Psoas muscle (tissue), 8 donors: Measurements from ENCODE around the gene AGPAT2. TPM values are rescaled to one million over a fixed set of nuclear protein-coding genes. Genes with fewer than 3 reads are reported as not detected.

Experiments
- ATAC-seq, 4 donors: fragments of 200-7000 bp; cut with Tn5 transposase; one replicate each; pipeline ENCODE4 v1.9.1; 2020; ENCODE audit warnings: moderate library complexity in 3 of 4, mild to moderate bottlenecking in 2 of 4
- DNase-seq, 2 donors: peaks; one replicate each; pipeline ENCODE4 v3.0.0-alpha.2; 2020
- H3K27ac ChIP-seq: fragments of 200-600 bp; one replicate; pipeline ENCODE4 v1.8.0; 2022
- H3K27me3 ChIP-seq, 3 donors: fragments of 200-600 bp in 1 of 3; one replicate each; pipeline versions ENCODE4 v1.6.1 to v1.8.0; 2013 to 2022; ENCODE audit warnings: low read length in 2 of 3, mild to moderate bottlenecking in 2 of 3, moderate library complexity in 1 of 3; ENCODE audit not compliant: insufficient read depth in 3 of 3
- H3K36me3 ChIP-seq, 2 donors: fragments of 200-600 bp in 1 of 2; one replicate each; pipeline versions ENCODE4 v1.6.1 to v1.8.0; 2013 to 2022; ENCODE audit warnings: low read depth in 1 of 2, mild to moderate bottlenecking in 1 of 2, moderate library complexity in 1 of 2; ENCODE audit not compliant: insufficient read depth in 1 of 2
- H3K4me1 ChIP-seq: fragments of 200-600 bp; one replicate; pipeline ENCODE4 v1.8.0; 2022
- H3K4me3 ChIP-seq: fragments of 200-600 bp; one replicate; pipeline ENCODE4 v1.8.0; 2022; ENCODE audit warnings: mild to moderate bottlenecking
- H3K9me3 ChIP-seq: fragments of 200-600 bp; one replicate; pipeline ENCODE4 v1.8.0; 2022
- WGBS, 3 donors: extraction: QIAGEN DNeasy Blood & Tissue Kit; methylation state at CpG; one replicate each; pipeline versions ENCODE4 v1.1.6 to v1.1.7; 2013; 5-methylcytosine and 5-hydroxymethylcytosine counted together
- intact Hi-C, 2 donors: fragments of 100-400 bp; cut with DNase I; formaldehyde crosslinking; loops; one replicate each; pipeline versions ENCODE4 v1.11.0 to v1.14.2; 2022
- polyA plus RNA-seq, 3 donors: library from polyadenylated mRNA; stranded (reverse); fragments of 200-250 nt; gene quantifications; one replicate each; pipeline ENCODE4 v1.2.3, GENCODE V29; 2013
- total RNA-seq, 4 donors: library from RNA; stranded (reverse); fragmentation: NEBNext Ultra II Directional in 2 of 4; extraction: Animal tissue kit (Norgen Biotek cat#: 25700) in 2 of 4; gene quantifications; one replicate each; pipeline versions ENCODE4 v1.2.1 to v1.2.4, GENCODE V29; 2021 to 2023
- TF ChIP-seq, protein P1 (sequence below): fragments of 200-600 bp; IDR thresholded peaks from one replicate; pipeline ENCODE4 v1.8.0; 2022; ENCODE audit warnings: antibody characterized with exemption
- donor health status: healthy with polysubstance abuse.
- donor health status: DM: no; HTN: no; CAD: no; lungs with moderate emphysema.
- donor health status: Bipolar disorder and iron deficiency.
- donor health status: healthy.
- donor health status: DM: yes; HTN: yes; CAD: no.
- donor health status: DM: no; HTN: no; CAD: no.
- donor health status: DM: no; HTN: no; CAD: no.
- donor health status: DM: yes; HTN: yes; CAD: no.

AGPAT2 gene
- total and polyA plus RNA-seq, 7 donors, result 15.5 to 66.5 (median 41.6) TPM

DNA sequence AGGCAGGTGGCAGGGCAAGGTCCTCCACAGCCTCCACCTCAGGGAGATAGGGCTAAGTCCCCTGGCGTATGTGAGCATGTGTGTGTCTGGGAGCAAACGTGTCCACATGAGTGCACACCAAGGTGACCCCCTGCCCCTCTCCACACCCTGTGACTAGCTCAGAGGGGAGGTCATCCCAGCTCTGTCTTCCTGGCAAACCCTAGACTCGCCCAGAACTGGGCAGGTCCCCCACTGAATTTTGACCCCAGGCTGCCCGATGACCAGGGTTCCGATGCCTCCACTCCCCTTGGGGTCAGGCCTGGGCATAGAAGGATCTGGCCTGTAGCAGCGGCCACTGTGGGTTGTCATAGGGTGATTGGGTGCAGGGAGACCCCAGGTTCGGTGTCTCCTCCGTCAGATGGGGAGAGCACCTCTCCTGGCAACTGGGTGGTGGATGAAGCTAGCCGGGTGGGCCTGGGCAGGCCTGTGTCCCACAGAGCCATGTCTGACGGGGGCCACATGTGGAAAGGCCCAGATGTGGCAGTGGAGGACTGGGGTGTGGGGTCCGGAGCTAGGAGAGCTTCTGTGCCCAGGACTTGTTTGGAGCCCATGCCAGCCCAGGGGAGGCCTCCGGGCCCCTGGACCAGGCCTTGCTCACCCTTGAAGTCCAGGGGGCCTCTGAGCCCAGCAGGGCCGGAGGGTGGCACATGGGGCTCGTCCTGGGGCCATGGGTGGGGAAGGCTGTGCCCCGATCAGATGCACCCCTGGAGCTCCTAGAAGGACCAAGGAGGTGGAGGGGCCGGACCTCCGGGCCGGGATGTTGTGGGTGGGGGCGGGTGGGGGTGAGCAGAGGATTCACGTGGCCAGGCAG is 31.3 kb upstream of the AGPAT2 start:
- Histone ChIP-seq H3K36me3 (peaks cover 0 to 27% of the 10 kb centered on the region in 2 donors), H3K4me1 (peaks cover 9% of the 10 kb centered on the region), H3K9me3 (no peaks in the 10 kb centered on the region), H3K27me3 (peaks cover 0 to 23% (median 8%) of the 10 kb centered on the region in 3 donors), H3K27ac (no peak overlapping the region), H3K4me3 (no peak overlapping the region)
- DNase-seq, result no peak
- peak in 1 of 4 donors; percentile 4 for ATAC-seq
- intact Hi-C loops, result no loop called here
- 67 to 77% (median 73%) methylated on average over 20 of the region's 20 CpGs for WGBS, 3 donors
- TF ChIP-seq, protein P1, sequence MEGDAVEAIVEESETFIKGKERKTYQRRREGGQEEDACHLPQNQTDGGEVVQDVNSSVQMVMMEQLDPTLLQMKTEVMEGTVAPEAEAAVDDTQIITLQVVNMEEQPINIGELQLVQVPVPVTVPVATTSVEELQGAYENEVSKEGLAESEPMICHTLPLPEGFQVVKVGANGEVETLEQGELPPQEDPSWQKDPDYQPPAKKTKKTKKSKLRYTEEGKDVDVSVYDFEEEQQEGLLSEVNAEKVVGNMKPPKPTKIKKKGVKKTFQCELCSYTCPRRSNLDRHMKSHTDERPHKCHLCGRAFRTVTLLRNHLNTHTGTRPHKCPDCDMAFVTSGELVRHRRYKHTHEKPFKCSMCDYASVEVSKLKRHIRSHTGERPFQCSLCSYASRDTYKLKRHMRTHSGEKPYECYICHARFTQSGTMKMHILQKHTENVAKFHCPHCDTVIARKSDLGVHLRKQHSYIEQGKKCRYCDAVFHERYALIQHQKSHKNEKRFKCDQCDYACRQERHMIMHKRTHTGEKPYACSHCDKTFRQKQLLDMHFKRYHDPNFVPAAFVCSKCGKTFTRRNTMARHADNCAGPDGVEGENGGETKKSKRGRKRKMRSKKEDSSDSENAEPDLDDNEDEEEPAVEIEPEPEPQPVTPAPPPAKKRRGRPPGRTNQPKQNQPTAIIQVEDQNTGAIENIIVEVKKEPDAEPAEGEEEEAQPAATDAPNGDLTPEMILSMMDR, result no peak

DNA sequence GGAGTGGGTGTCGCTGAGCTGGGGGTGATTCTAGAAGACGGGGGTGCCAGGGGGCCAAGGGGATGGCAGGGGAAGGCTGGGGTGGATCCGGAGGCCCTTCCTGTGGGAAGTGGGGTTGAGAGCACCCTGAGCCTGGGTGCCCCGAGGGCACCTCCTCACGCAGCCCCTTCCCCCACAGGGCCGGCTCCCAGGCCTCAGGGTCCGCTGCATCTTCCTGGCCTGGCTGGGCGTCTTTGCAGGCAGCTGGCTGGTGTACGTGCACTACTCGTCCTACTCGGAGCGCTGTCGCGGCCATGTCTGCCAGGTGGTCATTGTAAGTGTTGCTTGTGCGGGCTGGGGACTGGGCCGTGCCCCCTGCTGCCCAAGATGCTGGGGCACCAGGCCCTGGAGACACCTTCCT is 30.1 kb upstream of the AGPAT2 start:
- H3K9me3 ChIP-seq, result no peaks in the 10 kb centered on the region
- peaks cover 0 to 34% (median 17%) of the 10 kb centered on the region in 3 donors for H3K27me3 ChIP-seq
- no peak for ATAC-seq
- no peak for DNase-seq
- intact Hi-C loops, result no loop called here
- H3K4me3 ChIP-seq, result no peak overlapping the region
- 67 to 82% (median 71%) methylated on average over 16 of the region's 16 CpGs for WGBS, 3 donors
- no peak overlapping the region for H3K27ac ChIP-seq
- peaks cover 10% of the 10 kb centered on the region for H3K4me1 ChIP-seq
- TF ChIP-seq, protein P1, result no peak
- H3K36me3 ChIP-seq, result peaks cover 0 to 15% of the 10 kb centered on the region in 2 donors

DNA sequence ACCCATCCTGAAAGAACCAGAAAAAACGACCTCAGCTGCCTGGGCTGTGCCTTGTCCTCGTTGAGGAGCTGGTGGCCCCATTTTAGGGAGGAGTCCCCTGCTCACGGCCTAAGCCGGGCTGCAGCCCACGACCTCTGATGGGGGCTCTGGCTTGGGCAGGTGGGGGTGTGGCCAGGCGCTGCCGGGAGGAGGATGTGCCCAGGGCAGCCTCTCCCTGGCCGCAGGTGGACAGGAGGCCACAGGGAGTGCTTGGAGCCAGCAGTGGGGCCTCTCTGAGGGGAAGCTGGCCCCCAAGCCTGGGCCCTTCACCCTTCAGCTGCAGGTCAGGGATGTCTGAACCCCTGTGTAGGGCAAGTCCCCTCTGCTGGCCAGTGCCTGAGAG is 27.6 kb upstream of the AGPAT2 start:
- ATAC-seq (no peak), DNase-seq (no peak)
- Histone ChIP-seq H3K27ac (peak overlapping the region; percentile 30), H3K36me3 (no peaks in the 10 kb centered on the region), H3K27me3 (peaks cover 0 to 46% (median 21%) of the 10 kb centered on the region in 3 donors), H3K4me1 (peaks cover 9% of the 10 kb centered on the region), H3K9me3 (no peaks in the 10 kb centered on the region), H3K4me3 (no peak overlapping the region)
- TF ChIP-seq, protein P1, result no peak
- intact Hi-C loops, result no loop called here
- 40 to 50% (median 48%) methylated on average over 8 of the region's 8 CpGs for WGBS, 3 donors

DNA sequence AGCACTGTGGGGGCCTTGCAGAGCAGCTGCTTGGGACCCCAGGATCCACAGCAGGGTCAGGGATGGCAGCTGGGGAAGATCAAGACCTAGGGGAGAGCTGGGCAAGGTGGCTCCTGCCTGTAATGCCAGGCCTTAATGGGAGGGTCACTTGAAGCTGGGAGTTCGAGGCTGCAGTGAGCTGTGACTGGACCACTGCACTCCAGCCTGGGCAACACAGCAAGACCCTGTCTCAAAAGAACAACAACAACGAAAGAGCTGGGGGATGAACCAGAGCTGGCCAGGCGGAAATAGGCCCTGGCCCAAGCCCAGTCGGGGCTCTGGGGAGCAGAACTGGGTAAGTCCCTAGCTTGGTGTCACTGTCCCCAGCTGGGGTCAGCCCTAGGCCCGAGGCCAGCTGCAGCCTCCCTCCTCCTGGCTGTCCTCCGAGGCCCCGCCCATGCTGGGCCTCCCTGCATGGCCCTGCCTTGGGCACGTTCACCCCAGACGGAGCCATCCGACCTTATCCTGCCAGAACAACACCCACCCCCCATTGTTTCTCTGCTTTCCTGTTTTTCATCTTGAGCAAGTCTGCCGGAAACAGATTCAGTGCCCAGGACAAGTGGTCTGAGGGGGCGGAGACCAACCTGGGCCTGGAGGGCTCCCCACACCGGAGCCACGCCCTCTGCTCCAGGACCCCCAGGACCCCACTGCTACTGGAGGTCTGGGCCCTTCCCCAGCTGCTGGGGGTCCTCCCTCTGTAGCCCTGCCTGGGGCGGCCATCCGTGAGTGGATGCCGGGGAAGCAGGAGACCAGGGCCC is 27.0 kb upstream of the AGPAT2 start:
- peak in 1 of 2 donors; percentile 68 for DNase-seq
- Histone ChIP-seq H3K9me3 (no peaks in the 10 kb centered on the region), H3K27ac (peak overlapping the region; percentile 36), H3K36me3 (no peaks in the 10 kb centered on the region), H3K4me1 (peaks cover 9% of the 10 kb centered on the region), H3K27me3 (peaks cover 0 to 46% (median 21%) of the 10 kb centered on the region in 3 donors), H3K4me3 (peak overlapping the region; percentile 55)
- ATAC-seq, result peak; percentile 10 to 31 (median 20)
- intact Hi-C loops, result no loop called here
- WGBS, 3 donors, result 50 to 66% (median 52%) methylated on average over 16 to 17 of the region's 17 CpGs
- TF ChIP-seq, protein P1, result no peak
